Lower leg skin (tissue), 4 donors: ENCODE measurements around the gene JAM2. TPM values are rescaled to one million over a fixed set of nuclear protein-coding genes. Genes with fewer than 3 reads are reported as not detected.
"Not testable (repeated sequence)": the region's sequence is repeated elsewhere in the genome, so short reads cannot be mapped to it uniquely, and the experiment has no call there.

ENCODE experiments used
- DNase-seq, 2 donors: peaks; one replicate each; pipeline ENCODE4 v3.0.0-alpha.2; 2019; ENCODE audit warnings: low spot score in 2 of 2
- H3K4me3 ChIP-seq: fragments of 200-600 bp; sonication (generic); 2 replicates; pipeline ENCODE4 v1.5.1; 2017; ENCODE audit warnings: mild to moderate bottlenecking, low read depth; ENCODE audit not compliant: poor library complexity, severe bottlenecking
- POLR2A ChIP-seq, 2 donors: fragments of 450-650 bp; IDR thresholded peaks; one replicate each; pipeline ENCODE4 v1.6.1; 2016 to 2017; ENCODE audit warnings: antibody characterized with exemption in 2 of 2, mild to moderate bottlenecking in 1 of 2, moderate library complexity in 1 of 2
- WGBS, 2 donors: methylation state at CpG; one replicate each; pipeline ENCODE4 v1.1.5; 2018; 5-methylcytosine and 5-hydroxymethylcytosine counted together
- intact Hi-C: fragments of 100-400 bp; cut with DNase I; formaldehyde crosslinking; loops from one replicate; pipeline ENCODE4 v1.15.0; 2023; ENCODE audit warnings: low total_unique reads
- total RNA-seq, 4 donors: library from RNA; depleted of rRNA; stranded (reverse); fragments of >200 nt; gene quantifications; one replicate each; pipeline ENCODE4 v1.1.0, GENCODE V29; 2016
- TF ChIP-seq, protein P1 (sequence below), 3 donors: fragments of 450-650 bp; IDR thresholded peaks; one replicate each; pipeline ENCODE4 v1.5.1; 2016; ENCODE audit warnings: antibody characterized with exemption in 3 of 3, mild to moderate bottlenecking in 3 of 3, moderate library complexity in 2 of 3

Gene JAM2
- total RNA-seq, 4 donors from 2014 or later: 1.5 to 11.1 (median 4.1) TPM

DNA sequence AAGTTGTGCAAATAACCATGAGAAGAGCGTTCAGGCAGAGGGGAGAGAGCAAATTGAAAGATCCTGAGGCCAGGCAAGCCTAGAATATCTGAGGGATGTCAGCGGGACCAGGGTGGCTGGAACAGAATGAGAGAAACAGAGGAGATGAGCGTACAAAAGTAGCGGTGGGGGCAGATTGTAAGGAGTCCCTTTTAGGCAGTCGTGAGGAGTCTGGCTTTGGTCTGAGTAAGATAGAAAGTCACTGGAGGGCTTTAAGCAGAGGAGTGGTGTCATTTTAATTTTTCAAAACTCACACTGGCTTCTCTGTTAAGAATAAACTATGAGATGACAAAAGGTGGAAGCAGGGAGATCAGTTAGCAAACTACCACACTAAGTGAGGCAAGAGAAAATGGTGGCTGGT lies 71.5 kb downstream of the JAM2 start:
- intact Hi-C loops: no loop called here
- TF ChIP-seq, protein P1, sequence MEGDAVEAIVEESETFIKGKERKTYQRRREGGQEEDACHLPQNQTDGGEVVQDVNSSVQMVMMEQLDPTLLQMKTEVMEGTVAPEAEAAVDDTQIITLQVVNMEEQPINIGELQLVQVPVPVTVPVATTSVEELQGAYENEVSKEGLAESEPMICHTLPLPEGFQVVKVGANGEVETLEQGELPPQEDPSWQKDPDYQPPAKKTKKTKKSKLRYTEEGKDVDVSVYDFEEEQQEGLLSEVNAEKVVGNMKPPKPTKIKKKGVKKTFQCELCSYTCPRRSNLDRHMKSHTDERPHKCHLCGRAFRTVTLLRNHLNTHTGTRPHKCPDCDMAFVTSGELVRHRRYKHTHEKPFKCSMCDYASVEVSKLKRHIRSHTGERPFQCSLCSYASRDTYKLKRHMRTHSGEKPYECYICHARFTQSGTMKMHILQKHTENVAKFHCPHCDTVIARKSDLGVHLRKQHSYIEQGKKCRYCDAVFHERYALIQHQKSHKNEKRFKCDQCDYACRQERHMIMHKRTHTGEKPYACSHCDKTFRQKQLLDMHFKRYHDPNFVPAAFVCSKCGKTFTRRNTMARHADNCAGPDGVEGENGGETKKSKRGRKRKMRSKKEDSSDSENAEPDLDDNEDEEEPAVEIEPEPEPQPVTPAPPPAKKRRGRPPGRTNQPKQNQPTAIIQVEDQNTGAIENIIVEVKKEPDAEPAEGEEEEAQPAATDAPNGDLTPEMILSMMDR (IDR thresholded peaks at IDR 0.05): no peak
- no peak for TF ChIP-seq POLR2A (IDR thresholded peaks at IDR 0.05)
- 86 to 91% methylated on average over 5 of the region's 5 CpGs for WGBS, 2 donors
- no peak for DNase-seq
- no peak overlapping the region for H3K4me3 ChIP-seq

GRCh38 chr21:25714066-25714465 lies 75.0 kb downstream of the JAM2 start:
- intact Hi-C loops: not testable (repeated sequence)
- WGBS, 2 donors: 96% methylated on average over 10 of the region's 10 CpGs

GRCh38 chr21:25717491-25718147 lies 78.6 kb downstream of the JAM2 start:
- WGBS, 2 donors: 81 to 82% methylated on average over 5 of the region's 5 CpGs
- intact Hi-C loops: no loop called here
- no peak for DNase-seq
- H3K4me3 ChIP-seq: no peak overlapping the region
- TF ChIP-seq, protein P1 (IDR thresholded peaks at IDR 0.05): no peak
- no peak for TF ChIP-seq POLR2A (IDR thresholded peaks at IDR 0.05)

More at GRCh38 chr21:25714066-25714465, 75.0 kb downstream of the JAM2 start:
- DNase-seq, H3K4me3 ChIP-seq: not testable (repeated sequence)

GRCh38 chr21:25721987-25722386 lies 82.9 kb downstream of the JAM2 start:
- DNase-seq: no peak
- no peak overlapping the region for H3K4me3 ChIP-seq
- 97 to 98% methylated on average over 3 of the region's 3 CpGs for WGBS, 2 donors
- intact Hi-C loops: no loop called here
- TF ChIP-seq, protein P1 (IDR thresholded peaks at IDR 0.05): no peak
- TF ChIP-seq POLR2A (IDR thresholded peaks at IDR 0.05): no peak

DNA sequence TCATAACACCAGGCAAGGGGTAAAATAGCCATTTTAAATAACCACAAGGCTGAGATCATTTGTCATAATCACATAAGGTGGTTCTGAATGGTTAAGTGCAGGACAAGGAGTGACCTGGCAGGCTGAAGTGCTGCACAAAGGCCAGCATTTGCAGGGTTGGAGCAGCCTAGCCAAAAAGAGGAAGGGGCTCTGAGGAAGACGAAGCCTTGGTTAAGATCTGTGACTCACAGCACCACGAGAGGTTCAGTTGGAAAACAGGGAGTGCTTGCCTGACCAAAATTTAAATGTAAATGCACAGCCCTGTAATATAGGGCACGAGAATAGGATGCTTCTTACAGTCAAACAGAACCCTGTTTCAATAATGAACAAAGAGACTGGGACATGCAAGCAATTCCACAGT lies 83.6 kb downstream of the JAM2 start:
- no peak overlapping the region for H3K4me3 ChIP-seq
- intact Hi-C loops: no loop called here
- 82 to 88% methylated on average over 3 of the region's 3 CpGs for WGBS, 2 donors
- TF ChIP-seq POLR2A (IDR thresholded peaks at IDR 0.05): no peak
- TF ChIP-seq, protein P1 (IDR thresholded peaks at IDR 0.05): no peak
- DNase-seq: no peak

DNA sequence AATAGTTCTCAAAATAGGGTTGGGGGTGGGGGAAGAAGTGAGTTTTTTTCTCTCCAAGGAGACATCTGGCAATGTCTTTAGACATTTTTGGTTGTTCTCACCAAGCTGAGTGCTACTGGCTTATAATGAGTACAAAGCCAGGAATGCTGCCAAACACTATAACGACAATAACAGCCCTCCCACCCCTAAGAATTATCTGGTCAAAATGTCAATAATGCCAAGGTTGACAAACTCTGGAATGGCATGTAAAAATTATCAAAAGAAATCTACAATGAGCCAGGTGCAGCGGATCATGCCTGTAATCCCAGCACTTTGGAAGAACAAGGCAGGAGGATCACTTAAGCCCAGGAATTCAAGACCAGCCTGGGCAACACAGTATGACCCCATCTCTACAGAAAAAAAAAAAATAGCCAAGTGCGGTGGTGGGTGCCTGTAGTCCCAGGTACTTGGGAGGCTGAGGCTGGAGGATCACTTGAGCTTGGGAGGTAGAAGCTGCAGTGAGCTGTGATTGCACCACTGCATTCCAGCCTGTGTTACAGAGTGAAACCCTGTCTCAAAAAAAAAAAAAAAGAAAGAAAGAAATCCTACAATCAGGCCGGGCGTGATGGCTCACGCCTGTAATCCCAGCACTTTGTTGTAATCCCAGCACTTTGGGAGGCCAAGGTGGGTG lies 93.2 kb downstream of the JAM2 start:
- WGBS, 2 donors: 77 to 86% methylated on average over 6 of the region's 6 CpGs
- no peak for DNase-seq
- TF ChIP-seq, protein P1 (IDR thresholded peaks at IDR 0.05): no peak
- no peak for TF ChIP-seq POLR2A (IDR thresholded peaks at IDR 0.05)
- intact Hi-C loops: no loop called here
- no peak overlapping the region for H3K4me3 ChIP-seq
